IMR-90 (cell line): ENCODE data around the gene SYT8. TPM values are rescaled to one million over a fixed set of nuclear protein-coding genes. Genes with fewer than 3 reads are reported as not detected.

ENCODE experiments used
- ATAC-seq: fragments of 200-7000 bp; cut with Tn5 transposase; 2 replicates; pipeline ENCODE4 v1.9.1; 2020; ENCODE audit warnings: low read depth, mild to moderate bottlenecking, moderate library complexity
- BruUV-seq: library from RNA; stranded (reverse); fragments of 400-500 nt; replicated peaks from 2 replicates; lab custom pipeline; 2021; lab: Mats Ljungman, UMichigan
- CTCF ChIA-PET: fragments of 300-600 bp; formaldehyde crosslinking; extraction: SDS; loops from one replicate; lab custom pipeline; 2021; ENCODE audit warnings: antibody characterized with exemption; lab: Yijun Ruan, JAX
- POLR2A ChIA-PET: fragments of 300-600 bp; sonication (Branson Sonifier 250); formaldehyde crosslinking; loops from one replicate; lab custom pipeline; 2022; ENCODE audit warnings: antibody characterized with exemption; ENCODE audit not compliant: unreplicated experiment; lab: Charles Lee
- DNase-seq: peaks from one replicate; pipeline ENCODE4 v3.0.0; 2013
- H2AFZ ChIP-seq: replicated peaks from 2 replicates; pipeline ENCODE3; 2013; ENCODE audit warnings: low read length, mild to moderate bottlenecking; ENCODE audit not compliant: poor library complexity
- H2AK5ac ChIP-seq: 2 replicates; pipeline ENCODE4 v1.6.1; 2013; ENCODE audit warnings: low read depth, low read length, inconsistent platforms
- H2AK9ac ChIP-seq: replicated peaks from 2 replicates; pipeline ENCODE3; 2013; ENCODE audit warnings: mild to moderate bottlenecking, low read depth, low read length, moderate library complexity; ENCODE audit not compliant: poor library complexity
- H2BK120ac ChIP-seq: 2 replicates; pipeline ENCODE4 v1.6.1; 2013; ENCODE audit warnings: low read depth, low read length, inconsistent platforms
- H2BK15ac ChIP-seq: 3 replicates; pipeline ENCODE4 v1.6.1; 2013; ENCODE audit warnings: low read depth, low read length, inconsistent platforms
- H2BK20ac ChIP-seq: 2 replicates; pipeline ENCODE4 v1.6.1; 2013; ENCODE audit warnings: low read depth, mild to moderate bottlenecking, inconsistent platforms, low read length, moderate library complexity
- H2BK5ac ChIP-seq: 2 replicates; pipeline ENCODE4 v1.6.1; 2013; ENCODE audit warnings: mild to moderate bottlenecking, low read depth, low read length, inconsistent platforms; ENCODE audit not compliant: poor library complexity, severe bottlenecking
- H3K14ac ChIP-seq: replicated peaks from 2 replicates; pipeline ENCODE4 v1.6.1; 2013; ENCODE audit warnings: low read depth, low read length, inconsistent platforms
- H3K18ac ChIP-seq: 2 replicates; pipeline ENCODE4 v1.6.1; 2013; ENCODE audit warnings: low read depth, low read length, control low read depth
- H3K23ac ChIP-seq: 2 replicates; pipeline ENCODE4 v1.6.1; 2013; ENCODE audit warnings: low read depth, low read length, inconsistent platforms
- H3K27ac ChIP-seq: 2 replicates; pipeline ENCODE4 v1.5.1; 2013; ENCODE audit warnings: mild to moderate bottlenecking, control low read depth, low read length; ENCODE audit not compliant: insufficient read depth
- H3K27me3 ChIP-seq: 2 replicates; pipeline ENCODE4 v1.6.1; 2013; ENCODE audit warnings: low read length; ENCODE audit not compliant: control insufficient read depth, insufficient read depth
- H3K36me3 ChIP-seq: 2 replicates; pipeline ENCODE4 v1.6.1; 2013; ENCODE audit warnings: low read length, mixed read lengths; ENCODE audit not compliant: control insufficient read depth, insufficient read depth
- H3K4ac ChIP-seq: 2 replicates; pipeline ENCODE4 v1.6.1; 2013; ENCODE audit warnings: low read depth, low read length, inconsistent platforms
- H3K4me1 ChIP-seq: 2 replicates; pipeline ENCODE4 v1.6.1; 2013; ENCODE audit warnings: low read length, mixed read lengths; ENCODE audit not compliant: control insufficient read depth, insufficient read depth
- H3K4me2 ChIP-seq: 2 replicates; pipeline ENCODE4 v1.6.1; 2013; ENCODE audit warnings: low read depth, mild to moderate bottlenecking, control low read depth, low read length, moderate library complexity
- H3K4me3 ChIP-seq: 2 replicates; pipeline ENCODE4 v1.5.1; 2013; ENCODE audit warnings: low read depth, mild to moderate bottlenecking, control low read depth, low read length, moderate library complexity; ENCODE audit not compliant: insufficient read depth
- H3K56ac ChIP-seq: 2 replicates; pipeline ENCODE4 v1.6.1; 2013; ENCODE audit warnings: low read length, inconsistent platforms; ENCODE audit not compliant: insufficient read depth; ENCODE audit errors: extremely low read depth
- H3K79me1 ChIP-seq, 2 experiments: 2 replicates each; pipeline ENCODE4 v1.6.1; 2013; ENCODE audit warnings: low read length in 2 of 2, inconsistent platforms in 1 of 2, low read depth in 1 of 2
- H3K9ac ChIP-seq: 2 replicates; pipeline ENCODE4 v1.6.1; 2013; ENCODE audit warnings: low read depth, low read length, control low read depth
- H3K9me1 ChIP-seq: 2 replicates; pipeline ENCODE4 v1.6.1; 2013; ENCODE audit warnings: low read length, inconsistent platforms; ENCODE audit not compliant: insufficient read depth
- H3K9me3 ChIP-seq: 2 replicates; pipeline ENCODE4 v1.6.1; 2013; ENCODE audit warnings: low read length; ENCODE audit not compliant: control insufficient read depth, insufficient read depth
- H4K20me1 ChIP-seq: 2 replicates; pipeline ENCODE4 v1.6.1; 2013; ENCODE audit warnings: low read length, inconsistent platforms; ENCODE audit not compliant: insufficient read depth
- H4K5ac ChIP-seq: 2 replicates; pipeline ENCODE4 v1.6.1; 2013; ENCODE audit warnings: mild to moderate bottlenecking, low read depth, low read length, control low read depth
- H4K8ac ChIP-seq, 2 experiments: 2 replicates each; pipeline ENCODE4 v1.6.1; 2013; ENCODE audit warnings: low read depth in 2 of 2, low read length in 2 of 2, control low read depth in 1 of 2, inconsistent platforms in 1 of 2
- H4K91ac ChIP-seq: 2 replicates; pipeline ENCODE4 v1.6.1; 2013; ENCODE audit warnings: low read depth, low read length, inconsistent platforms; ENCODE audit not compliant: insufficient read depth
- BHLHE40 ChIP-seq: fragments of 150-350 bp; IDR thresholded peaks from 2 replicates; pipeline ENCODE4 v1.6.1; 2016; ENCODE audit warnings: mild to moderate bottlenecking, low read depth, low read length
- MAZ ChIP-seq: IDR thresholded peaks from 2 replicates; pipeline ENCODE4 v1.6.1; 2012; ENCODE audit warnings: low read depth, mild to moderate bottlenecking, low read length, improper control_type of control experiment, moderate library complexity, borderline replicate concordance
- WGBS, 2 experiments: methylation state at CpG; one replicate each; pipeline versions ENCODE4 v1.1.5 to v1.1.7; 2013; ENCODE audit warnings: missing lambda C conversion rate in 2 of 2; ENCODE audit not compliant: insufficient read length in 1 of 2; ENCODE audit errors: extremely low coverage in 2 of 2; 5-methylcytosine and 5-hydroxymethylcytosine counted together
- dilution Hi-C: fragments of 300-500 bp; cut with HindIII; formaldehyde crosslinking; loops from one replicate; pipeline ENCODE4 v1.14.3; 2018; ENCODE audit warnings: low sequenced_read_pairs; ENCODE audit not compliant: unreplicated experiment
- in situ Hi-C: fragments of 300-500 bp; cut with MboI; formaldehyde crosslinking; loops from 3 replicates; pipeline ENCODE4 v1.14.3; 2019; ENCODE audit warnings: low sequenced_read_pairs, inconsistent platforms, mixed read lengths
- intact Hi-C: fragments of 100-400 bp; cut with micrococcal nuclease; formaldehyde crosslinking; loops from 2 replicates; pipeline ENCODE4 v1.10.0; 2022
- polyA plus RNA-seq, 3 experiments: library from polyadenylated mRNA; depleted of rRNA; stranded (reverse); fragments of >200 nt; gene quantifications; 2 replicates each; pipeline ENCODE4 v1.2.3, GENCODE V29; 2012; ENCODE audit warnings: low replicate concordance in 1 of 3
- total RNA-seq: library from RNA; depleted of rRNA; stranded (reverse); fragments of >200 nt; gene quantifications from 2 replicates; pipeline ENCODE4 v1.2.3, GENCODE V29; 2012
- TF ChIP-seq, protein P1 (sequence below): conservative IDR thresholded peaks from 2 replicates; pipeline ENCODE4 v1.5.1; 2012; ENCODE audit warnings: mild to moderate bottlenecking, low read depth, low read length, improper control_type of control experiment

Gene SYT8
- total and polyA plus RNA-seq, 2 of the 4 experiments (the other 2 are of a cell fraction), result not detected

DNA sequence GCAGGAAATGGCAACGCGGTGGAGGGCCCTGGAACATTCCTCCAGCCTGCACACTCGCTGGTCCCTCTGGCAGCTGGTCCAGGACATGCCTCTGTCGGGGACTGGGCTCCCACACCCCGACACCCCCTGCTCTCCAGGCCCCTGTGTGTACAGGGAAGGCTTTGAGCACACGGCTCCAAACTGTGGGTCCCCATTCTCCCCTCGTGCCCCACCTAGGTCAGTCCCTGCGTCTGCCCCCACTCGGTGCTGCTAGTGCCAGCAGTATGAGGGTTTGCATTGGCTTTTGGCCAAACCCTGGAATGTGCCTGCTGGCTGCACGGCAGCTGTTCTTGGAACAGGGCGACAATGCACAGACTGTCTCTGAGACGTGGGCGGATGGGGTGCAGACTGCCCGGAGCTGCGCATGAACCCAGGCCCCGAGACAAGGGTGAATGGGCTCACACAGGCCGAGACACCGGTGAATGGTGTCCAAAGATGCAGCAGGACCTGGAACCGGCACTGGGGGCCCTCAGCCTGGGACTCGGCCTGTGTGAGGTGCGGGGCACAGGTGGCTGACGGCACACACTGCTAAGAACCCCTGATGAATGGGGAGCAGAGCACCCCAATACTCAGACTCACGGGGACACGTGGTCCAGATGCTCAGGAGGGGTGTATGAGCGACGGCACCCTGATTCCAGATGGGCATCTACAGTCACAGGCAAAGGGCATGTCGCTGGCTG is 7.5 kb upstream of the SYT8 start:
- intact Hi-C loops (loop anchor here (5.0 kb wide), 1 partner anchor 175 kb away; no protein-coding TSS in a partner anchor), in situ Hi-C loops (no loop called here), dilution Hi-C loops (no loop called here)
- Histone ChIP-seq H3K18ac (0 out of 2 replicates have a peak overlapping the region, but pooled peaks have one; percentile 15), H2BK20ac (no peak overlapping the region; the same call in 1 of the 2 replicates), H3K36me3 (no peaks in the 10 kb centered on the region), H3K27ac (no peak overlapping the region), H3K9ac (no peak overlapping the region), H4K5ac (peak overlapping the region; percentile 34), H3K79me1 (no peaks in the 10 kb centered on the region), H3K9me3 (no peaks in the 10 kb centered on the region), H3K14ac (no peak overlapping the region; the same call in 1 of the 2 replicates), H3K27me3 (peaks cover 13% of the 10 kb centered on the region; the same call in 1 of the 2 replicates), H3K4me1 (peaks cover 15% of the 10 kb centered on the region), H3K4me3 (no peak overlapping the region), H4K20me1 (no peaks in the 10 kb centered on the region), H2AK5ac (peak overlapping the region; percentile 29; the same call in 1 of the 2 replicates), H2AFZ (peak overlapping the region; percentile 83), H3K56ac (no peak overlapping the region), H3K4me2 (peak overlapping the region; percentile 15; the same call in 1 of the 2 replicates), H2BK5ac (no peak overlapping the region), H3K9me1 (no peaks in the 10 kb centered on the region), H3K23ac (no peak overlapping the region), H2BK120ac (peak overlapping the region; percentile 79), H3K4ac (peak overlapping the region; percentile 39; the same call in 1 of the 2 replicates), H4K91ac (peak overlapping the region; percentile 69), H2BK15ac (no peak overlapping the region), H4K8ac (peak overlapping the region in 1 of 2 experiments; percentile 50; a peak in 1 of 4 replicates), H2AK9ac (no peak overlapping the region)
- BruUV-seq, result no TSS peak
- TF ChIP-seq, protein P1, sequence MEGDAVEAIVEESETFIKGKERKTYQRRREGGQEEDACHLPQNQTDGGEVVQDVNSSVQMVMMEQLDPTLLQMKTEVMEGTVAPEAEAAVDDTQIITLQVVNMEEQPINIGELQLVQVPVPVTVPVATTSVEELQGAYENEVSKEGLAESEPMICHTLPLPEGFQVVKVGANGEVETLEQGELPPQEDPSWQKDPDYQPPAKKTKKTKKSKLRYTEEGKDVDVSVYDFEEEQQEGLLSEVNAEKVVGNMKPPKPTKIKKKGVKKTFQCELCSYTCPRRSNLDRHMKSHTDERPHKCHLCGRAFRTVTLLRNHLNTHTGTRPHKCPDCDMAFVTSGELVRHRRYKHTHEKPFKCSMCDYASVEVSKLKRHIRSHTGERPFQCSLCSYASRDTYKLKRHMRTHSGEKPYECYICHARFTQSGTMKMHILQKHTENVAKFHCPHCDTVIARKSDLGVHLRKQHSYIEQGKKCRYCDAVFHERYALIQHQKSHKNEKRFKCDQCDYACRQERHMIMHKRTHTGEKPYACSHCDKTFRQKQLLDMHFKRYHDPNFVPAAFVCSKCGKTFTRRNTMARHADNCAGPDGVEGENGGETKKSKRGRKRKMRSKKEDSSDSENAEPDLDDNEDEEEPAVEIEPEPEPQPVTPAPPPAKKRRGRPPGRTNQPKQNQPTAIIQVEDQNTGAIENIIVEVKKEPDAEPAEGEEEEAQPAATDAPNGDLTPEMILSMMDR, result no peak
- TF ChIP-seq MAZ (peak; percentile 34; the same call in 1 of the 2 replicates), BHLHE40 (peak; percentile 53; the same call in 1 of the 2 replicates)
- ATAC-seq (peak; percentile 73), DNase-seq (peak; percentile 65)
- POLR2A ChIA-PET, result no interaction called here
- WGBS, 2 experiments, result 33% methylated on average over 15 of the region's 27 CpGs; no CpG with 5 or more reads in 1 of the 2 experiments
- CTCF ChIA-PET, result interaction anchor here (1.1 to 1.6 kb wide), 2 partner anchors 133 to 176 kb away, joined by 3 to 5 read pairs; no protein-coding TSS in a partner anchor
